ENCODE data around the gene COMT. TPM values are rescaled to one million over a fixed set of nuclear protein-coding genes. Genes with fewer than 3 reads are reported as not detected.

Gene COMT
- total and polyA plus RNA-seq, 9 of the 15 experiments (the other 6 are each of a cell fraction or from before 2014, with no cell fraction given): 12.5 to 351 (median 155) TPM

DNA sequence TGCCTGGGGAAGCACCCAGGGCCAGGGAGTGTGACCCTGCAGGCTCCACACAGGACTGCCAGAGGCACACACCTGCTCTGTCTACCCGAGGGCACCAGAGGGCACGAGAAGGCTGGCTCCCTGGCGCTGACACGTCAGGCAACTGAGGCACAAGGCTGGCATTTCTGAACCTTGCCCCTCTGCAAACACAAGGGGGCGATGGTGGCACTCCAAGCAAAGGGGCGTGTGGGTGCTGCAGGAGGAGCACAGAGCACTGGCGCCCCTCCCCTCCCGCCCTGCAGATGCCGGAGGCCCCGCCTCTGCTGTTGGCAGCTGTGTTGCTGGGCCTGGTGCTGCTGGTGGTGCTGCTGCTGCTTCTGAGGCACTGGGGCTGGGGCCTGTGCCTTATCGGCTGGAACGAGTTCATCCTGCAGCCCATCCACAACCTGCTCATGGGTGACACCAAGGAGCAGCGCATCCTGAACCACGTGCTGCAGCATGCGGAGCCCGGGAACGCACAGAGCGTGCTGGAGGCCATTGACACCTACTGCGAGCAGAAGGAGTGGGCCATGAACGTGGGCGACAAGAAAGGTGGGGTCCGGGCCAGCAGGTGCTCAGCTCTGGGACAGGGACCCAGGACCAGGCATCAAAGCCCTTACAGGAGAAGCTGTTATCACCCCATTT is 20.8 kb downstream of the COMT start (continued):
- TF ChIP-seq, protein P1, sequence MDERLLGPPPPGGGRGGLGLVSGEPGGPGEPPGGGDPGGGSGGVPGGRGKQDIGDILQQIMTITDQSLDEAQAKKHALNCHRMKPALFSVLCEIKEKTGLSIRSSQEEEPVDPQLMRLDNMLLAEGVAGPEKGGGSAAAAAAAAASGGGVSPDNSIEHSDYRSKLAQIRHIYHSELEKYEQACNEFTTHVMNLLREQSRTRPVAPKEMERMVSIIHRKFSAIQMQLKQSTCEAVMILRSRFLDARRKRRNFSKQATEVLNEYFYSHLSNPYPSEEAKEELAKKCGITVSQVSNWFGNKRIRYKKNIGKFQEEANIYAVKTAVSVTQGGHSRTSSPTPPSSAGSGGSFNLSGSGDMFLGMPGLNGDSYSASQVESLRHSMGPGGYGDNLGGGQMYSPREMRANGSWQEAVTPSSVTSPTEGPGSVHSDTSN (CRISPR knock-in tag; IDR thresholded peaks at IDR 0.05; ENCODE audit: low read depth): no peak
- TF ChIP-seq, protein P1 (tag; conservative IDR thresholded peaks at IDR 0.05; ENCODE audit: low read depth): no peak
- TF ChIP-seq ELK3 (CRISPR knock-in tag; IDR thresholded peaks at IDR 0.05) (no peak), POLR2A (conservative IDR thresholded peaks at IDR 0.05) (peak; percentile 65; the same call in 1 of the 2 replicates), CREB1 (IDR thresholded peaks at IDR 0.05) (peak; percentile 36; the same call in 1 of the 2 replicates), CREB1 (CRISPR knock-in tag; IDR thresholded peaks at IDR 0.05) (no peak), ATF3 (IDR thresholded peaks at IDR 0.05) (no peak), ATF3 (CRISPR knock-in tag; conservative IDR thresholded peaks at IDR 0.05) (0 out of 2 replicates have a peak, but pooled peaks have one; percentile 27), TCFL5 (CRISPR knock-in tag; conservative IDR thresholded peaks at IDR 0.05) (no peak), SNIP1 (IDR thresholded peaks at IDR 0.05; ENCODE audit: low read depth) (no peak), ZNF253 (CRISPR knock-in tag; conservative IDR thresholded peaks at IDR 0.05) (no peak), ZBED1 (IDR thresholded peaks at IDR 0.05) (0 out of 2 replicates have a peak, but pooled peaks have one; percentile 8), ZNF217 (CRISPR knock-in tag; IDR thresholded peaks at IDR 0.05) (no peak), PTBP1 (IDR thresholded peaks at IDR 0.05; ENCODE audit: low read depth, low read length) (peak; percentile 78; the same call in 1 of the 2 replicates)
- TF ChIP-seq, protein P2, sequence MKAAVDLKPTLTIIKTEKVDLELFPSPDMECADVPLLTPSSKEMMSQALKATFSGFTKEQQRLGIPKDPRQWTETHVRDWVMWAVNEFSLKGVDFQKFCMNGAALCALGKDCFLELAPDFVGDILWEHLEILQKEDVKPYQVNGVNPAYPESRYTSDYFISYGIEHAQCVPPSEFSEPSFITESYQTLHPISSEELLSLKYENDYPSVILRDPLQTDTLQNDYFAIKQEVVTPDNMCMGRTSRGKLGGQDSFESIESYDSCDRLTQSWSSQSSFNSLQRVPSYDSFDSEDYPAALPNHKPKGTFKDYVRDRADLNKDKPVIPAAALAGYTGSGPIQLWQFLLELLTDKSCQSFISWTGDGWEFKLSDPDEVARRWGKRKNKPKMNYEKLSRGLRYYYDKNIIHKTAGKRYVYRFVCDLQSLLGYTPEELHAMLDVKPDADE (conservative IDR thresholded peaks at IDR 0.05; ENCODE audit: control insufficient read depth, low read depth, low read length): no peak
